22Rv1 (cell line): ENCODE data around the gene NUDT11.
A peak's percentile ranks its signal among the peaks of the same experiment; 100 is the strongest.

ENCODE experiments used
- CTCF ChIP-seq: fragments of 450-650 bp; IDR thresholded peaks from 2 replicates; pipeline ENCODE4 v1.5.1; 2017; ENCODE audit warnings: mild to moderate bottlenecking
- ZFX ChIP-seq: fragments of 450-650 bp; IDR thresholded peaks from 2 replicates; pipeline ENCODE4 v1.6.1; 2017; ENCODE audit warnings: antibody characterized with exemption, borderline replicate concordance

- TF ChIP-seq CTCF (peak; percentile 23; the same call in 1 of the 2 replicates), ZFX (no peak)
Observed at GRCh38 chrX:51487960-51488267, 8.5 kb downstream of the NUDT11 start.
